Natural killer cell (primary cell): ENCODE data around the gene RASGRF1. TPM values are rescaled to one million over a fixed set of nuclear protein-coding genes. Genes with fewer than 3 reads are reported as not detected.

Source experiments
- ATAC-seq, 3 donors: fragments of 150-1000 bp in 2 of 3; fragments of 200-7000 bp in 1 of 3; cut with Tn5 transposase; 1 replicate in 1 of 3; 2 replicates in 2 of 3; pipeline ENCODE4 v1.10.0; 2021; ENCODE audit warnings: mild to moderate bottlenecking in 2 of 3, moderate library complexity in 2 of 3
- DNase-seq, 2 donors: peaks; one replicate each; pipeline versions ENCODE4 v3.0.0 to v3.0.0-alpha.2; 2013 to 2021; ENCODE audit warnings: mixed read lengths in 1 of 2
- H3K27ac ChIP-seq: one replicate; pipeline ENCODE4 v1.5.1; 2013; ENCODE audit warnings: mild to moderate bottlenecking, low read length
- H3K27me3 ChIP-seq: one replicate; pipeline ENCODE4 v1.6.1; 2013; ENCODE audit warnings: low read length; ENCODE audit not compliant: control insufficient read depth, insufficient read depth
- H3K36me3 ChIP-seq: one replicate; pipeline ENCODE4 v1.6.1; 2013; ENCODE audit warnings: low read length; ENCODE audit not compliant: control insufficient read depth, insufficient read depth
- H3K4me1 ChIP-seq: one replicate; pipeline ENCODE4 v1.6.1; 2013; ENCODE audit warnings: low read length; ENCODE audit not compliant: control insufficient read depth, insufficient read depth
- H3K4me3 ChIP-seq: one replicate; pipeline ENCODE4 v1.5.1; 2013; ENCODE audit warnings: low read length
- H3K9me3 ChIP-seq: one replicate; pipeline ENCODE4 v1.6.1; 2013; ENCODE audit warnings: low read length; ENCODE audit not compliant: control insufficient read depth, insufficient read depth
- H3K27ac Mint-ChIP-seq, 2 donors: one replicate each; pipeline ENCODE4 v1.8.0; 2022; ENCODE audit warnings: mild to moderate bottlenecking in 2 of 2, mixed read lengths in 2 of 2, moderate library complexity in 1 of 2
- H3K27me3 Mint-ChIP-seq, 2 donors: one replicate each; pipeline ENCODE4 v1.8.0; 2022; ENCODE audit warnings: low read depth in 2 of 2, mixed read lengths in 2 of 2
- H3K36me3 Mint-ChIP-seq: one replicate; pipeline ENCODE4 v1.8.0; 2022; ENCODE audit warnings: mixed read lengths
- H3K4me1 Mint-ChIP-seq, 2 donors: one replicate each; pipeline ENCODE4 v1.8.0; 2022; ENCODE audit warnings: mixed read lengths in 2 of 2
- H3K4me3 Mint-ChIP-seq: one replicate; pipeline ENCODE4 v1.8.0; 2022; ENCODE audit warnings: mild to moderate bottlenecking, moderate library complexity, mixed read lengths
- H3K9me3 Mint-ChIP-seq, 2 donors: one replicate each; pipeline ENCODE4 v1.8.0; 2022; ENCODE audit warnings: mixed read lengths in 2 of 2
- CTCF ChIP-seq: fragments of 200-600 bp; IDR thresholded peaks from one replicate; pipeline ENCODE4 v1.8.0; 2022; ENCODE audit warnings: antibody characterized with exemption
- WGBS: methylation state at CpG from one replicate; pipeline ENCODE4 v1.1.7; 2013; ENCODE audit warnings: missing lambda C conversion rate; ENCODE audit not compliant: insufficient coverage; 5-methylcytosine and 5-hydroxymethylcytosine counted together
- intact Hi-C: fragments of 100-400 bp; cut with micrococcal nuclease; formaldehyde crosslinking; loops from one replicate; pipeline ENCODE4 v1.14.2; 2022
- total RNA-seq, 4 donors: library from RNA; stranded (reverse); fragments of 120-200 nt in 1 of 4; gene quantifications; one replicate each; pipeline versions ENCODE4 v1.2.3 to v1.2.4, GENCODE V29; 2013 to 2022

The RASGRF1 gene
- total RNA-seq, 3 donors from 2014 or later (not counting 1 experiment from before 2014, with no cell fraction given), result not detected

GRCh38 chr15:79128556-79128955, 38.0 kb upstream of the RASGRF1 start:
- ATAC-seq (no peak), DNase-seq (no peak)
- 70% methylated on average over 3 of the region's 3 CpGs for WGBS
- intact Hi-C loops, result no loop called here
- no peaks in the 10 kb centered on the region for H3K36me3 Mint-ChIP-seq
- Histone ChIP-seq H3K4me3 (no peak overlapping the region), H3K27ac (no peak overlapping the region), H3K9me3 (no peaks in the 10 kb centered on the region), H3K4me1 (no peaks in the 10 kb centered on the region), H3K36me3 (no peaks in the 10 kb centered on the region), H3K27me3 (peaks cover 3% of the 10 kb centered on the region)
- TF ChIP-seq CTCF, result no peak
- peaks cover 0 to 3% of the 10 kb centered on the region in 2 donors for H3K9me3 Mint-ChIP-seq
- H3K27ac Mint-ChIP-seq, result no peak overlapping the region
- peaks cover 9 to 52% of the 10 kb centered on the region in 2 donors for H3K27me3 Mint-ChIP-seq
- no peak overlapping the region for H3K4me3 Mint-ChIP-seq
- H3K4me1 Mint-ChIP-seq, result no peaks in the 10 kb centered on the region

- Mint-ChIP-seq H3K36me3 (no peaks in the 10 kb centered on the region), H3K27ac (no peak overlapping the region), H3K9me3 (peaks cover 0 to 3% of the 10 kb centered on the region in 2 donors), H3K4me1 (no peaks in the 10 kb centered on the region), H3K4me3 (no peak overlapping the region), H3K27me3 (peaks cover 9 to 39% of the 10 kb centered on the region in 2 donors)
- peaks cover 3% of the 10 kb centered on the region for H3K27me3 ChIP-seq
- no peaks in the 10 kb centered on the region for H3K4me1 ChIP-seq
- TF ChIP-seq CTCF, result no peak
- intact Hi-C loops, result no loop called here
- ATAC-seq (no peak), DNase-seq (no peak)
- 60% methylated on average over 3 of the region's 3 CpGs for WGBS
- no peaks in the 10 kb centered on the region for H3K36me3 ChIP-seq
- H3K4me3 ChIP-seq, result no peak overlapping the region
- no peak overlapping the region for H3K27ac ChIP-seq
- H3K9me3 ChIP-seq, result no peaks in the 10 kb centered on the region
Observed at GRCh38 chr15:79124388-79124787, 33.8 kb upstream of the RASGRF1 start.

GRCh38 chr15:79122991-79123390, 32.4 kb upstream of the RASGRF1 start:
- H3K4me1 Mint-ChIP-seq, result no peaks in the 10 kb centered on the region
- Histone ChIP-seq H3K27ac (no peak overlapping the region), H3K9me3 (no peaks in the 10 kb centered on the region), H3K4me3 (no peak overlapping the region), H3K4me1 (no peaks in the 10 kb centered on the region), H3K36me3 (no peaks in the 10 kb centered on the region), H3K27me3 (peaks cover 3% of the 10 kb centered on the region)
- ATAC-seq (no peak), DNase-seq (no peak)
- H3K27ac Mint-ChIP-seq, result no peak overlapping the region
- TF ChIP-seq CTCF, result no peak
- intact Hi-C loops, result no loop called here
- H3K36me3 Mint-ChIP-seq, result no peaks in the 10 kb centered on the region
- 88% methylated on average over 10 of the region's 12 CpGs for WGBS
- H3K9me3 Mint-ChIP-seq, result peaks cover 0 to 3% of the 10 kb centered on the region in 2 donors
- H3K4me3 Mint-ChIP-seq, result no peak overlapping the region
- H3K27me3 Mint-ChIP-seq, result peaks cover 9 to 33% of the 10 kb centered on the region in 2 donors

GRCh38 chr15:79122391-79122790, 31.8 kb upstream of the RASGRF1 start:
- peaks cover 7 to 29% of the 10 kb centered on the region in 2 donors for H3K27me3 Mint-ChIP-seq
- no peaks in the 10 kb centered on the region for H3K36me3 Mint-ChIP-seq
- TF ChIP-seq CTCF, result no peak
- no peak for ATAC-seq
- H3K27ac Mint-ChIP-seq, result no peak overlapping the region
- intact Hi-C loops, result no loop called here
- Histone ChIP-seq H3K9me3 (no peaks in the 10 kb centered on the region), H3K36me3 (no peaks in the 10 kb centered on the region), H3K4me3 (no peak overlapping the region), H3K4me1 (no peaks in the 10 kb centered on the region), H3K27ac (no peak overlapping the region), H3K27me3 (peaks cover 2% of the 10 kb centered on the region)
- 87% methylated on average over 5 of the region's 5 CpGs for WGBS
- no peak overlapping the region for H3K4me3 Mint-ChIP-seq
- H3K4me1 Mint-ChIP-seq, result no peaks in the 10 kb centered on the region
- no peaks in the 10 kb centered on the region for H3K9me3 Mint-ChIP-seq
- DNase-seq, result no peak
